ENCODE measurements around the gene PRELID1. TPM values are rescaled to one million over a fixed set of nuclear protein-coding genes. Genes with fewer than 3 reads are reported as not detected.

Gene PRELID1
- total RNA-seq, 1 donor from 2014 or later, result 196 TPM

DNA sequence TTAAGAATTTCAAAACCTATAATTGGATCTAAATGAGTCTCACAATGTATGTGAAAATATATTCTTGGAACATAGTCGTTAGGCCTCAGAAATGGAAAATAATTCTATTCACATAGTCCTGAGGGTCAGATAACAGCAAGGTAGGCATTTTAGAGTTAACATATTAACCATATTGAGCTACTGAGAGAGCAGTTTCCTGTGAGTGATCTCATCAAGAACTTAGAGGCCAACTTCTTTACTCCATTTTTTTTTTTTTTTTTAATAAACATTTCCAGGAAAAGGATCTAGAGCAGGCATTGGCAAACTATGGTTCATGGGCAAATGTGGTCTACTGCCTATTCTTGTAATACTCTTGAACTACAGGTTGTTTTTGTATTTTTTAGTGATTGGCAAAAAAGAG, 26.7 kb upstream of the PRELID1 start:
- TF ChIP-seq CTCF (IDR thresholded peaks at IDR 0.05; ENCODE audit: insufficient read depth, low read depth, low read length) (no peak), EZH2 (IDR thresholded peaks at IDR 0.05; ENCODE audit: insufficient read depth, low read length) (no peak)
- H3K27ac Mint-ChIP-seq (ENCODE audit: unreplicated experiment), result peak overlapping the region; percentile 41
- Histone ChIP-seq H3K4me1 (ENCODE audit: insufficient read depth, low read length) (no peaks in the 10 kb centered on the region), H4K20me1 (ENCODE audit: insufficient read depth, low read length) (peaks cover 21% of the 10 kb centered on the region), H3K4me3 (ENCODE audit: insufficient read depth, low read depth, low read length) (no peak overlapping the region), H3K9ac (ENCODE audit: low read length) (no peak overlapping the region), H3K4me2 (ENCODE audit: low read length) (no peak overlapping the region), H2AFZ (ENCODE audit: low read depth, low read length) (no peak overlapping the region), H3K27ac (ENCODE audit: low read depth, low read length) (no peak overlapping the region), H3K27me3 (ENCODE audit: insufficient read depth, low read length) (no peaks in the 10 kb centered on the region), H3K79me2 (ENCODE audit: insufficient read depth, low read length) (peaks cover 2% of the 10 kb centered on the region), H3K36me3 (ENCODE audit: insufficient read depth, low read length) (peaks cover 41% of the 10 kb centered on the region), H3K9me3 (ENCODE audit: insufficient read depth, low read depth, low read length) (no peaks in the 10 kb centered on the region)
- H3K4me3 Mint-ChIP-seq (ENCODE audit: unreplicated experiment), result no peak overlapping the region
- peaks cover 19% of the 10 kb centered on the region for H3K36me3 Mint-ChIP-seq (ENCODE audit: low read depth, unreplicated experiment)
- no peaks in the 10 kb centered on the region for H3K27me3 Mint-ChIP-seq (ENCODE audit: low read depth, unreplicated experiment)
- DNase-seq (ENCODE audit: low read depth) (no peak), FAIRE-seq (no peak)
- peaks cover 8% of the 10 kb centered on the region for H3K4me1 Mint-ChIP-seq (ENCODE audit: low read depth, unreplicated experiment)
- no peaks in the 10 kb centered on the region for H3K9me3 Mint-ChIP-seq (ENCODE audit: unreplicated experiment)

DNA sequence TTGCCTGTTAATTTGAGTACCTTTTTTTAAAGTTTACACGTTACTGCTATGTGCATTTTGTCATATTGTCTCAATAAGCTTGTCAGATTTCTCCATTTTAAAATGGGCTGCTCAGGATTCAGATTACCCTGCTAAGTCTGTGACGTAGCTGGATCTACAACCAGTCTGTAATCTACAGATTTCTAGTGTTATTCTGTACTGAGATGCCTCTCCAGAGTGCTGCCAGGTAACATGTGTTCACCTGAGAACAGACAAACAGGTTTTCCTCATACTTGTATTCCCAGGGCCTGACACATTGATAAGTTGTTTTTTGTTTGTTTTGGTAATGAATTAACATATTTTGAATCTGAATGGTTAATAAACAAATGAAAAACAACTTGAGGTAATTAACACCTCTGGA, 15.4 kb upstream of the PRELID1 start:
- Histone ChIP-seq H2AFZ (ENCODE audit: low read depth, low read length) (no peak overlapping the region), H4K20me1 (ENCODE audit: insufficient read depth, low read length) (peaks cover 9% of the 10 kb centered on the region), H3K27me3 (ENCODE audit: insufficient read depth, low read length) (no peaks in the 10 kb centered on the region), H3K27ac (ENCODE audit: low read depth, low read length) (no peak overlapping the region), H3K9ac (ENCODE audit: low read length) (no peak overlapping the region), H3K4me2 (ENCODE audit: low read length) (no peak overlapping the region), H3K36me3 (ENCODE audit: insufficient read depth, low read length) (peaks cover 48% of the 10 kb centered on the region), H3K4me1 (ENCODE audit: insufficient read depth, low read length) (no peaks in the 10 kb centered on the region), H3K4me3 (ENCODE audit: insufficient read depth, low read depth, low read length) (no peak overlapping the region), H3K79me2 (ENCODE audit: insufficient read depth, low read length) (no peaks in the 10 kb centered on the region), H3K9me3 (ENCODE audit: insufficient read depth, low read depth, low read length) (no peaks in the 10 kb centered on the region)
- H3K4me3 Mint-ChIP-seq (ENCODE audit: unreplicated experiment), result no peak overlapping the region
- DNase-seq (ENCODE audit: low read depth) (no peak), FAIRE-seq (no peak)
- H3K9me3 Mint-ChIP-seq (ENCODE audit: unreplicated experiment), result no peaks in the 10 kb centered on the region
- H3K4me1 Mint-ChIP-seq (ENCODE audit: low read depth, unreplicated experiment), result no peaks in the 10 kb centered on the region
- H3K27ac Mint-ChIP-seq (ENCODE audit: unreplicated experiment), result no peak overlapping the region
- no peak for TF ChIP-seq EZH2 (IDR thresholded peaks at IDR 0.05; ENCODE audit: insufficient read depth, low read length)
- no peak for TF ChIP-seq CTCF (IDR thresholded peaks at IDR 0.05; ENCODE audit: insufficient read depth, low read depth, low read length)
- H3K27me3 Mint-ChIP-seq (ENCODE audit: low read depth, unreplicated experiment), result no peaks in the 10 kb centered on the region
- peaks cover 26% of the 10 kb centered on the region for H3K36me3 Mint-ChIP-seq (ENCODE audit: low read depth, unreplicated experiment)

- H3K36me3 Mint-ChIP-seq (ENCODE audit: low read depth, unreplicated experiment), result peaks cover 31% of the 10 kb centered on the region
- no peak for DNase-seq (ENCODE audit: low read depth)
These were observed 12.6 kb upstream of the PRELID1 start for GRCh38 chr5:177290816-177291596.

More at GRCh38 chr5:177290816-177291596, 12.6 kb upstream of the PRELID1 start:
- Histone ChIP-seq H3K27ac (ENCODE audit: low read depth, low read length) (no peak overlapping the region), H3K79me2 (ENCODE audit: insufficient read depth, low read length) (no peaks in the 10 kb centered on the region), H3K27me3 (ENCODE audit: insufficient read depth, low read length) (no peaks in the 10 kb centered on the region), H3K4me3 (ENCODE audit: insufficient read depth, low read depth, low read length) (no peak overlapping the region), H3K4me2 (ENCODE audit: low read length) (no peak overlapping the region), H3K4me1 (ENCODE audit: insufficient read depth, low read length) (no peaks in the 10 kb centered on the region), H3K36me3 (ENCODE audit: insufficient read depth, low read length) (peaks cover 55% of the 10 kb centered on the region), H3K9ac (ENCODE audit: low read length) (no peak overlapping the region), H4K20me1 (ENCODE audit: insufficient read depth, low read length) (peaks cover 11% of the 10 kb centered on the region), H3K9me3 (ENCODE audit: insufficient read depth, low read depth, low read length) (no peaks in the 10 kb centered on the region), H2AFZ (ENCODE audit: low read depth, low read length) (no peak overlapping the region)
- no peaks in the 10 kb centered on the region for H3K27me3 Mint-ChIP-seq (ENCODE audit: low read depth, unreplicated experiment)
- TF ChIP-seq CTCF (IDR thresholded peaks at IDR 0.05; ENCODE audit: insufficient read depth, low read depth, low read length) (no peak), EZH2 (IDR thresholded peaks at IDR 0.05; ENCODE audit: insufficient read depth, low read length) (no peak)
- no peaks in the 10 kb centered on the region for H3K9me3 Mint-ChIP-seq (ENCODE audit: unreplicated experiment)
- no peak overlapping the region for H3K4me3 Mint-ChIP-seq (ENCODE audit: unreplicated experiment)
- FAIRE-seq, result no peak
- H3K4me1 Mint-ChIP-seq (ENCODE audit: low read depth, unreplicated experiment), result no peaks in the 10 kb centered on the region
- no peak overlapping the region for H3K27ac Mint-ChIP-seq (ENCODE audit: unreplicated experiment)

Measured in astrocyte (in vitro differentiated cells and primary cell).